GM12865 (cell line): ENCODE data around the gene C15orf61.

Experiments used
- DNase-seq: peaks from one replicate; pipeline ENCODE4 v3.0.0; 2010; ENCODE audit warnings: low read depth
- H3K4me3 ChIP-seq: 2 replicates; pipeline ENCODE4 v1.5.1; 2011; ENCODE audit warnings: mild to moderate bottlenecking, low read depth, low read length, control low read depth
- CTCF ChIP-seq: IDR thresholded peaks from 2 replicates; pipeline ENCODE4 v1.5.1; 2011; ENCODE audit warnings: low read length, control low read depth, low read depth, inconsistent platforms; ENCODE audit not compliant: insufficient read depth; ENCODE audit errors: missing control alignments

C15orf61 gene

GRCh38 chr15:67556976-67557570 is 36.1 kb downstream of the C15orf61 start:
- no peak for DNase-seq
- no peak for TF ChIP-seq CTCF
- H3K4me3 ChIP-seq: no peak overlapping the region

- no peak for TF ChIP-seq CTCF
- DNase-seq: no peak
- no peak overlapping the region for H3K4me3 ChIP-seq
These were observed 37.6 kb downstream of the C15orf61 start for GRCh38 chr15:67558502-67558901.

- H3K4me3 ChIP-seq: no peak overlapping the region
- no peak for TF ChIP-seq CTCF
- no peak for DNase-seq
These were observed 38.2 kb downstream of the C15orf61 start for GRCh38 chr15:67559158-67559557.

GRCh38 chr15:67559576-67559975 is 38.6 kb downstream of the C15orf61 start:
- H3K4me3 ChIP-seq: no peak overlapping the region
- no peak for TF ChIP-seq CTCF
- no peak for DNase-seq

GRCh38 chr15:67560320-67560719 is 39.4 kb downstream of the C15orf61 start:
- no peak for TF ChIP-seq CTCF
- no peak for DNase-seq
- no peak overlapping the region for H3K4me3 ChIP-seq

- no peak for DNase-seq
- TF ChIP-seq CTCF: no peak
These were observed 42.2 kb downstream of the C15orf61 start for GRCh38 chr15:67563092-67563491.

More at GRCh38 chr15:67563092-67563491, 42.2 kb downstream of the C15orf61 start:
- no peak overlapping the region for H3K4me3 ChIP-seq
